ENCODE measurements around the gene MARK2.
"Not testable (repeated sequence)": the region's sequence is repeated elsewhere in the genome, so short reads cannot be mapped to it uniquely, and the experiment has no call there.

Gene MARK2

DNA sequence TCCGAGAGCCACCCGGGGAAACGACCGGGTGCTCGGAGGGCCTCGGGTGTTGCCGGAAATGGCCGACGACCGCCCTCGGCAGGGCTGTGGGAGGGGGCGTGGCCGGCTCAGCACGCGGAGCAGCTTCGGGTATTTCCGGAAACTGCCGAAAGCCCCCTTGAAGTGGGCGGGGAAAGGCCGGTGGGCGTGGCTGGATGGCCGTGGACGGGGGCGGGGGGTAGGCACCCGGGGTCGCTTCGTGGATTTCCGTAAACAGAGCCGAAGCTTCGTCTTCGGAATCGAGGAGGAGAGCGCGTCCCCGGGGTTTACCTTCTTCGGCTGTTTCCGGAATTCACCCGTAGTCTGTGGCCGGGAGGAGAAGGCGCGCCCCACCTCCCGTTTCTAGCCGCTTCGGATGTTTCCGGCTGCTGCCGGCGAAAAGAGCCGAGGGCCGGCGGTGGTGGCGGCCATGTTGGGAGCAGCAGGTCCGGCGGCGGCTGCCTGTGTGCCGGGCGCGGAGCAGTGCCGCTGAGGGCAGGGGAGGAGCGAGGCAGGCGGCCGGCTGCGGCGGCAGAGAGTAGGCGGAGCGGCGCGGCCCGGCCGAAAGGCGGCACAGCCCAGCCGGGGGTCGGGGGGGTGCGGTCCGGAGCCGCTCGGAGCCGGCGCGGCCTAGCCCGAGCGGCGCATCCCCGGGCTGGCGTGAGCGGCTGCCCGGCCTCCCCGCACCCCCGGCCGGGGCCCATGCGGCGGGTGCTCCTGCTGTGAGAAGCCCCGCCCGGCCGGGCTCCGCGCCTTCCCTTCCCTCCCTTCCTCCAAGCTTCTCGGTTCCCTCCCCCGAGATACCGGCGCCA lies at the start of gene MARK2:
Gene MARK2 (plus strand): TSS at position 433 of the 830 bp plus-strand sequence. CDS start 397 bp downstream, at position 830.
- Histone ChIP-seq H3K27ac (peak within 1 kb of the TSS; percentile 66 to 97 (median 92)), H3K4me3 (peak within 1 kb of the TSS; percentile 75 to 96 (median 90))

DNA sequence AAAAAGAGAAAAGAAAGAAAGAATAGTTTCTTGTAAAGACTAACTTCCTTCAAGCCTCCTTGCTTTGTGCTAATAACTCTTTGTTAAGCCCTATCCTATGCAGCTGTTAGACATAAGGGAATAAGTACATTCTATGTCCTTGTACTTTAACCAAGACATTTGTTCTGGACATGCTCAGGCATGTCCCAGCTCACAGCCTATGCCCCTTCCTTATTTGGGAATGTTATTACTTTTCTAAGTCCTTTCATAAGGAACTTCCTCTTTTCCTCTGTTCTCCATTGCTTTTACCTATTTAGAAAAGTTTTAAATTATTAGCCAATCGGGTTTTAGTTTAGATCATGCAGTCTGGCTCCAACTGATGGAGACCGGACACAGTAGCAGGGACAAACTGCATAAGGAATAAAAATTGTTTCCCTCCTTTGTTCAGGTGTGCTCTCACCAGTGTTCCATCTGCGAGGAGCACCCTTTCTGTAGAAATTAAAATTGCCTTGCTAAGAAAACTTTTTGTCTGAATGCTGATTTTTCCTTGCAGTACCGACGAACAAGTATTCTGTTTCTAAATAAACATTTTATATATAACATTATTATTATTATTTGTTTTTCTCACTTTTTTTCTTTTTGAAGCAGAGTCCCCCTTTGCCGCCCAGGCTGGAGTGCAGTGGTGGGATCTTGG lies 47.3 kb upstream of the MARK2 start:
- Histone ChIP-seq H3K27ac (no peak overlapping the region), H3K4me3 (no peak overlapping the region)

DNA sequence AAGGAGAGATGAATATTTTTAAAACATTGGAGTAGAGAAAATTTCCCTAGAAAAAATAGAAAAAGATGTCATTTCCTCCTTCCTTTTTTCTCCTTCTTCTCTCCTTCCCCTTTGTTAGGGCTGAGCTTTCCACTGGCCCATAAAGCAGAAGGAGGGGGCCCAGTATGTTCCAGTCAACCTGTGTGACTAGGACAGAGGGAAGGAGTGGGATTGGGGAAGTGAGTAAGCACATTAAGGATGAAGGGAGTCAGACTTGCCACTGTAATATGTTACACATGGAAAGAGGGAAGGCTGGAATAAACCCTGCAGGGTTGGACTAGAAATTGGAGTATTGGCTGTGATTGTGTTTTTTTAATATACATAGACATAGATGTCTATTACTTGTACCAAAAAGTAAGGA lies 45.7 kb upstream of the MARK2 start:
- H3K27ac ChIP-seq: no peak overlapping the region
- H3K4me3 ChIP-seq: no peak overlapping the region

DNA sequence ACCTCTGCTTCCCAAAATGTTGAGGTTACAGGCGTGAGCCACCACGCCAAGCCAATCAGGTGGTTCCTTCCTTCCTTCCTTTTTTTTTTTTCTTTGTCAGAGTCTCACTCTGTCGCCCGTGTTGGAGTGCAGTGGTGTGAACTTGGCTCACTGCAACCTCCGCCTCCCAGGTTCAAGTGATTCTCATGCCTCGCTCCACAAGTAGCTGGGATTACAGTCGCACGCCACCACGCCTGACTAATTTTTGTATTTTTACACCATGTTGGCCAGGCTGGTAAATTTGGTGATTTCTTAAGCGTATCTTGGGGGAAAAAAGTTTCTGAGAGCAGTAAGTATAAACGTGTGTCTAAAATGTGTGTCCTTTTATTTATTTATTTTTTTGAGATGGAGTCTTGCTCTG lies 43.8 kb upstream of the MARK2 start:
- H3K27ac ChIP-seq: no peak overlapping the region
- no peak overlapping the region for H3K4me3 ChIP-seq

DNA sequence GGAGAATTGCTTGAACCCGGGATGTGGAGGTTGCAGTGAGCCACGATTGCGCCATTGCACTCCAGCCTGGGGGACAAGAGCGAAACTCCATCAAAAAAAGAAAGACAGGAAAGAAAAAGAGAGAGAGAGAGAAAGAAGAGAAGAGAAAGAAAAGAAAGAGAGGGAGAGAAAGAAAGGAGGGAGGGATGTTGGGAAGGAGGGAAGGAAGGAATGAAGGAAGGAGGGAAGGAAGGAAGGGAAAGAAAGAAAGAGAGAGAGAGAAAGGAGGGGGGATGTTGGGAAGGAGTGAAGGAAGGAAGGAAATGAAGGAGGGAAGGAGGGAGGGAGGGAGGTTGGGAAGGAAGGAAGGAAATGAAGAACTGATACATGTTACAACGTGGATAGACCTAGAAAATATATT lies 38.0 kb upstream of the MARK2 start:
- Histone ChIP-seq H3K27ac (no peak overlapping the region), H3K4me3 (no peak overlapping the region)

DNA sequence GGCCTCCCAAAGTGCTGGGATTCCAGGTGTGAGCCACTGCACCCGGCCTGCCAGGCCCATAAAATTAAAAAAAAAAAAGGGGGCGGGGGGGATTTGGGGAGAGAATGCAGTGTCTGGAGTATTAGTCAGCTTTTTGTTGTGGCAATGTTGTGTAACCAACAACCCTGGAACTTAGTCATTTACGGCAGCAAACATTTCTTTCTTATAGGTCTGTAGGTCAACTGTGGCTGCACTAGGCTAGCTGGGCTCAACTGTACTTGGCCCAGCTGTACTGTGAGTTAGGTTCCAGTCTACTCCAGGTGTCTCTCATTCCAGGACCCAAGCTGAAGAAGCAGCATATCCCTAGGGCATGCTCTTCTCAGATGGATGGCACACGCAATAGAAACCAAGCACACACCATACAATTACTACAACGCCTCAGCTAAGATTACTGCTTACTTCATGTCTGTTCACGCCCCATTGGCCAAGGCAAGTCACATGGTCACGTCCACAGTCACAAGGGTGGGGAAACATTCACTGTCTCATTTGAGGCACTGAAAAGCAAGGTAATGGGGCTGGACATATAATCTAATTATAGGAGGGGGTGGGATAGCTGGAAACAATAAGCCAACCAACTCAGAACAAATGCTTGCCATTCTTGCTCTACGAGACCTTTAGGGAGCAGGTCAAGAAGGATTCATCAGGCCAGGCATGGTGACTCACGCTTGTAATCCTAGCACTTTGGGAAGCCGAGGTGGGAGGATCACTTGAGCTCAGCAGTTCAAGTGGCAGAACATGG lies 36.1 kb upstream of the MARK2 start:
- Histone ChIP-seq H3K27ac (peak overlapping the region in 10 of 21 experiments; percentile 12 to 62 (median 36)), H3K4me3 (no peak overlapping the region)

DNA sequence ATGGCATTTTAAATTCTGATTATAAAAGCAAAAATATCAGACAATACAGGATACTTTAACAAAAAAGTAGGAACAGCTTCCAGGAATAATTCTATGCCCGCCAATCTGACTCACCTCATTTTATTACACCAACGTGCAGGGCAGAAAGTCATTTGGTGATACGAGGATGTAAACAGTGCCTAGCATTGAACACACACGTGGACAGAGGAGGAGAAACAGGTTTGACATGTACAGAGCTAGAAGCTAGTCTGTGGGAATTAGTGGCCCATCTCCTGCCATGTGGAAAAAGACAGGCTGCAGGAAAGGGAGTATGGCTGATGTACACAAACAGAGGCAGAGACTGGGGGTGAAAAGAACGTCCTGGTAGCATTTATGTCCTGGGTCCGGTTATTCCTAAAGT lies 34.7 kb upstream of the MARK2 start:
- H3K27ac ChIP-seq: peak overlapping the region in 13 of 21 experiments; percentile 16 to 60 (median 38)
- H3K4me3 ChIP-seq: no peak overlapping the region

DNA sequence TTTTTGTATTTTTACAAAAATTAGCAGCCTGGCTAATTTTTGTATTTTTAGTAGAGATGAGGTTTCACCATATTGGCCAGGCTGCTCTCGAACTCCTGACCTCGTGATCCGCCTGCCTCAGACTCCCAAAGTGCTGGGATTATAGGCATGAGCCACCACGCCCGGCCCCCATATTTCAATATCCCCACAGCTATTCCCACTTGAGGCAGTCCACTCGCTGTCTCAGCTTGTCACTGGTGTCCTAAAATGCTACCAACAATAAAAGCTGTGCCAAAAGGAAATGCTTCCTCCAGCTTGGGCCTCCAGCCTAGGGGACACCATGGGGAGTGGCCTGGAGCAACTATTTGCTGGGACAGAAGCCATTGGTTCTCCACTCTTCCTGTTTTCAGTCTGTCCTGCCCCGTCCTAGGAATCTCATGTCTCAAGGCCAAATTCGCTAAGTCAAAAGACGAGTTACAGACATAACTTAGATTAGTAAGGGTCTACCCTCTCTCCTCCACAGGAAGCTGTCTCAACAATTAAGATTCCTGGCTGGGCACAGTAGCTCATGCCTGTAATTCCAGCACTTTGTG lies 33.0 kb upstream of the MARK2 start:
- no peak overlapping the region for H3K4me3 ChIP-seq
- peak overlapping the region in 3 of 21 experiments; percentile 19 to 57 (median 38) for H3K27ac ChIP-seq

DNA sequence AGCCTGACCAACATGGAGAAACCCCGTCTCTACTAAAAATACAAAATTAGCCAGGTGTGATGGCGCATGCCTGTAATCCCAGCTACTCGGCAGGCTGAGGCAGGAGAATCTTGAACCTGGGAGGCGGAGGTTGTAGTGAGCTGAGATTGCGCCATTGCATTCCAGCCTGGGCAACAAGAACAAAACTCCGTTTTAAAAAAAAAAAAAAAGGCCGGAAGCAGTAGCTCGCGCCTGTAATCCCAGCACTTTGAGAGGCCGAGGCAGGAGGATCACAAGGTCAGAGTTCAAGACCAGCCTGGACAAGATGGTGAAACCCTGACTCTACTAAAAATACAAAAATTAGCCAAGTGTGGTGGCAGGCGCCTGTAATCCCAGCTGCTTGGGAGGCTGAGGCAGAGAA lies 28.5 kb upstream of the MARK2 start:
- H3K27ac ChIP-seq, H3K4me3 ChIP-seq: not testable (repeated sequence)

DNA sequence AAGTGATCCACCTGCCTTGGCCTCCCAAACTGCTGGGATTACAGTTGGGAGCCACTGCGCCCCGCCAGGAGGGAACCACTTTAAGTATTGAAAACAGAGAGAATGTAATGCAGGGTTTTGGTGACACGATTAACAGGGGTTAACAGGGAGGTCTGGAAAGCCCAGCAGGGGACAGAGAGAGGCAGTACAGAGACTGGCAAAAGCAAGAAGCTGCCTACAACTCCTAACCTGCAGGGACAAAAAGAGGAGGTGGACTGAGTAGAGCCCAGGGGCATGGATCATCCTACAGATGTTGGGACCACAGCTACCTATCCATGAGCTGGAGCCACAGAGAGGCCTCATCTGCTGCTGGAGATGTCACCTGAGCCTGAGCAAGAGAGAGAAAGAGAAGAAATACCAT lies 27.4 kb upstream of the MARK2 start:
- Histone ChIP-seq H3K4me3 (no peak overlapping the region), H3K27ac (no peak overlapping the region)

DNA sequence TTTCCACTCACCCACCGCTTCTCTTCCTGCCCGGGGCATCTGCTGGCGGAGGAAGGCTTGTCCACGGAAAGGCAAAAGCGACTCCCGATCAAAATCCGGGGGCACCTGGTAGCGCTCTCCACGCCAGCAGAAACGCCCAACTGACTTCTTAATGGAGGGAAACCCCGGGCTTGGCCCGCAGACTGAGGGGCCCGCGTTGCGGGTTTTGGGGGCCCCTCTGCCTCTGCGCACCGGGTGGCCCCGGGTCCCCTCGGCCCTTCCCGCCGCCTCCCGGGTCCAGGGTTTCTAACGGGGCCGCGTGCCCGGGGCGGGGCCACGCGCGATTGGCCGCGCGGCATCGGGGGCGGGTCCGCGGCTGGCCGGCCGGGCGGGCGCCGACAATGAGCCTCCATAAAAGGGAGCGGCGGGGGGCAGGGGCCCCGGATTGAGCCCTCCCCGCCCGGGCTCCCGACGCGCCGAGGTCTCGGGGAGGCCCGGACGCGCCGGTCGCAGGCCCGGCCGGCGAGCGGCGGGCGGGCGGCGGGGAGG lies 25.8 kb upstream of the MARK2 start, which contains the start of gene SPINDOC:
Gene SPINDOC (plus strand): TSS at position 422 of the 528 bp plus-strand sequence. CDS start 231 bp downstream, outside the sequence.
- Histone ChIP-seq H3K4me3 (peak within 1 kb of the TSS; percentile 58 to 92 (median 86)), H3K27ac (peak within 1 kb of the TSS; percentile 34 to 87 (median 75))

DNA sequence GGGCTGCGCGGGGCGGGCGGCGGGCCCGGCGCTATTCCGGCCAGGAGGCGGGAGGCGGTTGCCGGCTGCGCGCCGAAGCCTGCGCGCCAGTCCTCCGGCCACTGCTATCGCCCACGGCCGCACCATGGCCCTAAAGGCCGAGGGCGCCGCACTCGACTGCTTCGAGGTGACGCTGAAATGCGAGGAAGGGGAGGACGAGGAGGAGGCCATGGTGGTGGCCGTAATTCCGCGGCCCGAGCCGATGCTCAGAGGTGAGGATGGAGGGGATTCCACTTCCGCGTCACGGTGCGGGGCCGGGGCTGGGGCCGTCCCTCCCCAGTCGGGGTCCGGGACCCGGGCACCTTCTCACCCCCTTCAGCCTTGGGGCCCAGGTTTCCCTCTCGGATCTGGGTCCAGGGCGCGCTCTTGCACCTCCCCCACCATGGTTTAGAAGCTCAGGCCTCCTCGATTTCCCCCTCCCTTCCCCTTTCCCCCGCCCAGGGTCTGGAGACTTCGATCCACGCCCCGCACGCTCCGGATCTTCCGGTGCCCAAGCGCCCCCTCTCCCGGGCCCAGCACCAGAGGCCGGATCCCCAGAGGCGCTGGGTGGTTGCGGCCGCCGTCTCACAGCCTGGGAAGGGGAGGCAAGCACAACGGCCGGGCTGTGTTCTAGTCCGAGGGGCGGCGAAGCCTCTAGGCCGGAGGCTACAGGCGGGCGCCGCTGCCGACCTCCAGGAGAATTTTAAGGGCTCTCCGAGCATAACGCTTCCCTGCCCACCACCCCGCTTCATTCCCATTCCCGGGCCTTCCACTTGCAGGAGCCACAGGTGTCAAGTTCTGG lies 25.1 kb upstream of the MARK2 start:
- Histone ChIP-seq H3K27ac (peak overlapping the region; percentile 34 to 87 (median 75)), H3K4me3 (peak overlapping the region; percentile 58 to 92 (median 86))

DNA sequence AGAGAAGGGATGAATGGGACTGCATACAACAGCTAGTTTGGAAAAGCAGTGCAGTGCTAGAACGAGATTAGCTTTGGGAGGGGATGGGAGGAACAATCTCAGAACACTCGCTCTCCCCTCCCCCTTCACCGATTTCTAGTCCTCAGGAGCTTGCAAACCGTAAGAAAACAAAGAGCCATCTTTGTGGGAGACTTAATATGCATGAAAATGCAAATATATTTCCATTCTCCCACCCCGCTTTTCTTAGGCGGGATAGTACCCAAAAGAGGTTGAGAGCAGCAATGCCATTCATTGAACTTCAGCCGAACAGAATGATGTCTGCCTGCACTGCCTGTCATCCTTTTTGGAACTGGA lies 24.6 kb upstream of the MARK2 start:
- peak overlapping the region; percentile 58 to 92 (median 86) for H3K4me3 ChIP-seq
- H3K27ac ChIP-seq: peak overlapping the region in 15 of 21 experiments; percentile 47 to 87 (median 76)

DNA sequence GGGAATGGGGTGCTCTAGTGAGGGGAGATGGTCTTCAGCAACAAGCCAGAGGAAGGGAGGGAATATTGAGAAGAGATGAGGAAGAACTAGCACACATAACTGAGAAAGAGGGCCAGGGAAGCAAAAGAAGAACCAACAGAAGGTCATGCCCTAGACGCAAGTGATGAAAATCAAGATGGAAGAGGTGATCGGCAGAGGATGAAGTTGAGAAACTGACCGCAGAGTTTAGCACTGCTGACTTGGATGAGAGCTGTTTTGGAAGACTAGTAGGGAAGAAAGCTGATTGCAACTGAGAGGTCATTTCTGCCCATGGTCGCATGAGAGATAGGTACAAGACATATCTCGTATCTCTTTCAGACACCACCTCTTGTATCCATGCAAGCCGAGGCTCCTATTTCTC lies 22.7 kb upstream of the MARK2 start:
- Histone ChIP-seq H3K4me3 (no peak overlapping the region), H3K27ac (no peak overlapping the region)

DNA sequence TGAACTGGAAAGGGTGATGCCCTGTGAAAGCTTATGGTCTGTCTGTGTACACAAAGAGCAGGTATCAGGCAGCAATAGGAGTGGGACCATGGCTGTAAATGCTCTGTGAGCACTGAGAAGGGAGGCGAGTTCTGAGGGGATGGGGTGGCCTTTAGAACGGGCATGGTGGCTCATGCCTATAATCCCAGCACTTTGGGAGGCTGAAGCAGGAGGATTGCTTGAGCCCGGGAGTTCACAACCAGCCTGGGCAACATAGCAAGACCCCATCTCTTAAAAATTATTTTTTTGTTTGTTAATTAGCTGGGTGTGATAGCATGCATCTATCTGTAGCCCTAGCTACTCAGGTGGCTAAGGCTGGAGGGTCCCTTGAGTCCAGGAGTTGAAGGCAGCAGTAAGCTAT lies 22.2 kb upstream of the MARK2 start:
- Histone ChIP-seq H3K27ac (no peak overlapping the region), H3K4me3 (no peak overlapping the region)

DNA sequence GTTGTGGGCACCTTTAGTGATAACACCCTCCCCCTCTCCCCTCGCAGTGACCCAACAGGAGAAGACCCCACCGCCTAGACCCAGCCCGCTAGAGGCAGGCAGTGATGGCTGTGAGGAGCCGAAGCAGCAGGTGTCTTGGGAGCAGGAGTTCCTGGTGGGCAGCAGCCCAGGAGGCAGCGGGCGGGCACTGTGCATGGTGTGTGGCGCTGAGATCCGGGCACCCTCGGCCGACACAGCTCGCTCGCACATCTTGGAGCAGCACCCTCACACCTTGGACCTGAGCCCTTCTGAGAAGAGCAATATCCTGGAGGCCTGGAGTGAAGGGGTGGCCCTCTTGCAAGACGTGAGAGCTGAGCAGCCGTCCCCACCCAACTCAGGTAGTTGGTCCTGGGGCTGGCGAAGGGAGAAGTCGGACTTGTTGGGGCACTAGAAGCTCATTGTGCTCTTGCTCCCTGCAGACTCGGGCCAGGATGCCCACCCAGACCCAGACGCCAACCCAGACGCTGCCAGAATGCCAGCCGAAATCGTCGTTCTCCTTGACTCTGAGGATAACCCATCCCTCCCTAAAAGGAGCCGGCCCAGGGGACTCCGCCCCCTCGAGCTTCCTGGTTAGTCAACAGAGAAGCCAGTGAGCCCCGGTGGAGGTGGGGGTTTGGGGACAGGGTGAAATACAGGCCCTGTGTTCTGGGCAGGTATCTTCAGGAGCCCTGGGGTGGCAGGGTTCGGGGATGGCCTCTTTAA lies 21.0 kb upstream of the MARK2 start:
- no peak overlapping the region for H3K27ac ChIP-seq

DNA sequence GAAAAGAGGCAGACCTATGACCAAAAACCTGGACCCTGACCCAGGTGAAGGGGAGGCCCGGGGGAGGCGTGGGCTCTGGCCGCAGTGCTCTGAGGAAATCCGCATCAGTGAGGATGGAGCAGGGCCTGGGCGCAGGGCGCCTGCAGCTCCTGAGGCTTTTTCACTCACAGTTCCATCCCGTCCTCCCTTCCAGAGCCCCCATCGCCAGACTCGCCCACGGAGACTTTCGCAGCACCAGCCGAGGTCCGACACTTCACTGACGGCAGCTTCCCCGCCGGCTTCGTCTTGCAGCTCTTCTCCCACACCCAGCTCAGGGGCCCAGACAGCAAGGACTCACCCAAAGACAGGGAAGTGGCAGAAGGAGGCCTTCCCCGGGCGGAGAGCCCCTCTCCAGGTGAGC lies 20.3 kb upstream of the MARK2 start:
- no peak overlapping the region for H3K27ac ChIP-seq
- no peak overlapping the region for H3K4me3 ChIP-seq

More for the DNA sequence above, 21.0 kb upstream of the MARK2 start:
- no peak overlapping the region for H3K4me3 ChIP-seq

DNA sequence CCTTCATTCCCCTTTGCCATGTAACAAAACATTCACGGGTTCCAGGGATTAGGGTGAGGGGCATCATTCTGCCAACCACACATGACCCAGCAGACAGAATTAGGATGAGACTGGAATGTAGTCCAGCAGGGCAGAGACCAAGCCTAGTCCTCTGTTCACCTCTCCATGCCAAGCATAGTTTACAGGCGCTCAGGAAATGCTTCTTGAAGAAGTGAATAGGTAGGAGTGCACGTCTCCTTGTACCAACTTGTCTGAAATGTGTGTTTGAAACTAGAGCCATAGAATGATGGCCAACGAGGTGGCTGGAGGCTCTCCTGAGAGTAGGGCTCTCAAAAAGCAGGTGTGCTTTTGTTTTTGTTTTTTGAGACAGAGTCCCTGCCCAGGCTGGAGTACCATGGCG lies 17.5 kb upstream of the MARK2 start:
- Histone ChIP-seq H3K27ac (no peak overlapping the region), H3K4me3 (no peak overlapping the region)
